Sigmoid colon (tissue), 7 donors: Measurements from ENCODE around the gene COL15A1. TPM values are rescaled to one million over a fixed set of nuclear protein-coding genes. Genes with fewer than 3 reads are reported as not detected.

Experiments
- DNase-seq: peaks from one replicate; pipeline ENCODE4 v3.0.0-alpha.2; 2019
- H3K27ac ChIP-seq, 4 donors: fragments of 200-600 bp; sonication (generic); one replicate each; pipeline ENCODE4 v1.5.1; 2016 to 2019; ENCODE audit warnings: mild to moderate bottlenecking in 1 of 4
- H3K27me3 ChIP-seq, 3 donors: fragments of 200-600 bp; sonication (generic); one replicate each; pipeline ENCODE4 v1.5.1; 2019; ENCODE audit warnings: mild to moderate bottlenecking in 1 of 3
- H3K36me3 ChIP-seq, 4 donors: fragments of 200-600 bp; sonication (generic); one replicate each; pipeline ENCODE4 v1.5.1; 2016 to 2019
- H3K4me1 ChIP-seq, 4 donors: fragments of 200-600 bp; sonication (generic); one replicate each; pipeline ENCODE4 v1.5.1; 2017 to 2019
- H3K4me3 ChIP-seq, 4 donors: fragments of 200-600 bp; sonication (generic); one replicate each; pipeline ENCODE4 v1.5.1; 2017 to 2019; ENCODE audit warnings: mild to moderate bottlenecking in 2 of 4, moderate library complexity in 1 of 4
- H3K9me3 ChIP-seq, 4 donors: fragments of 200-600 bp in 3 of 4; sonication (generic) in 3 of 4; one replicate each; pipeline versions ENCODE4 v1.5.1 to v1.6.1; 2013 to 2019
- EP300 ChIP-seq, 4 donors: sonication (generic); formaldehyde crosslinking; IDR thresholded peaks; one replicate each; pipeline ENCODE4 v1.6.1; 2017; ENCODE audit warnings: antibody characterized with exemption in 4 of 4
- POLR2A ChIP-seq, 2 donors: fragments of 450-650 bp; IDR thresholded peaks; one replicate each; pipeline ENCODE4 v1.6.1; 2016; ENCODE audit warnings: antibody characterized with exemption in 2 of 2, mild to moderate bottlenecking in 2 of 2, moderate library complexity in 2 of 2
- POLR2AphosphoS5 ChIP-seq, 4 donors: sonication (generic); formaldehyde crosslinking; IDR thresholded peaks; one replicate each; pipeline ENCODE4 v1.6.1; 2017; ENCODE audit warnings: antibody characterized with exemption in 4 of 4
- WGBS, 2 donors: extraction: QIAGEN DNeasy Blood & Tissue Kit; methylation state at CpG; one replicate each; pipeline ENCODE4 v1.1.7; 2013; 5-methylcytosine and 5-hydroxymethylcytosine counted together
- intact Hi-C: fragments of 100-400 bp; cut with DNase I; formaldehyde crosslinking; loops from one replicate; pipeline ENCODE4 v1.15.1; 2023
- polyA plus RNA-seq, 3 donors: library from polyadenylated mRNA; stranded (reverse); fragments of 200-250 nt; gene quantifications; one replicate each; pipeline ENCODE4 v1.2.3, GENCODE V29; 2013
- total RNA-seq, 4 donors: library from RNA; depleted of rRNA; stranded (reverse); fragments of >200 nt; gene quantifications; one replicate each; pipeline ENCODE4 v1.1.0, GENCODE V29; 2016
- TF ChIP-seq, protein P1 (sequence below), 4 experiments: fragments of 450-650 bp in 3 of 4; fragments of 200-600 bp in 1 of 4; IDR thresholded peaks; one replicate each; pipeline ENCODE4 v1.5.1; 2016 to 2019; ENCODE audit warnings: antibody characterized with exemption in 4 of 4, mild to moderate bottlenecking in 3 of 4, moderate library complexity in 2 of 4
- donor health status: healthy with polysubstance abuse.
- donor health status: Bipolar disorder and iron deficiency.
- donor health status: healthy.

Gene COL15A1
- total and polyA plus RNA-seq, 7 donors, result under 0.01 to 104 (median 21.4) TPM

DNA sequence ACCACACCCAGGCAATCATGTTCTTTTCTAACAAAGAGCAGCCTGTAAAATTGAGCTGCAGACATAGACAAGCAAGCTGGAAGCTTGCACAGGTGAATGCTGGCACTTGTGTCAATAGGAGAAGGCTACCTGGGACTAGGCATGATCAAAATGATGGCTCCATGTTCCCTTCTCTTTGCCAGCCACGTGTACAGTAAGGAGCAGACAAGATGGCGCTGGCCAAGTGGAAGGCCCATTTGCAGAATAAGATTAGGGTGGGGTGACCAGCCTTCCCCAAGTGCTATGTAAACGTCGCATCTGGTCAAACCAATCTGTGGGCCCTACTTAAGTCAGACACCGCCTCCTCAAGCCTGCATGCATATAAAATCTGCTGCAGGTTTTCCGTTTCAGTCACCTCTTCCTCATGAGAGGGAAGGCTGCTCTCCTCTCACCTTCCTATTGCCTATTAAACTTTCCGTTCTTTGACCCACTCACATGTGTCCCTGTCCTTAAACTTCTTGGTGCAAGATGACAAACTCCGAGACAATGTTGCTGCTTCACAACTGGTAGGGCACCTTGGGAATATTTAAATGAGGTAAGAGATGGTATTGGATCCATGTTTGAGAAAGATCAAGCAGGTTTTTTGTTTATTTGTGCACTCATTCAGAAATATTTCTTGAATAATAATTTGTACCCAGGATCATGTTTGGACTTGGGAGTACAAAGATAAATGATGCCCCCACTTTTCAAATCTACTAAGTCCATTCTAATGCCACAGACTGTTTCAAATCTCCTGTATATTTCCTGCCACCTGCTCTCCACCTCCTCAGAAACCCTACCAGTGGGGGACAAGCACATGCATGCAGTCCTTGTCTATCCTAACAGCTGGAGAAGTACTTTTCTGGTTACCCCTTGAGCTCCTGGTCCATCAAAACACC, 130.5 kb downstream of the COL15A1 start:
- Histone ChIP-seq H3K36me3 (peaks cover 0 to 9% (median 3%) of the 10 kb centered on the region in 4 donors), H3K9me3 (no peaks in the 10 kb centered on the region), H3K4me3 (no peak overlapping the region), H3K4me1 (peaks cover 0 to 12% (median 6%) of the 10 kb centered on the region in 4 donors), H3K27me3 (no peaks in the 10 kb centered on the region), H3K27ac (no peak overlapping the region)
- DNase-seq, result no peak
- intact Hi-C loops, result no loop called here
- WGBS, 2 donors, result 86 to 87% methylated on average over 8 of the region's 8 CpGs
- no peak for TF ChIP-seq EP300 (IDR thresholded peaks at IDR 0.05)
- TF ChIP-seq, protein P1, sequence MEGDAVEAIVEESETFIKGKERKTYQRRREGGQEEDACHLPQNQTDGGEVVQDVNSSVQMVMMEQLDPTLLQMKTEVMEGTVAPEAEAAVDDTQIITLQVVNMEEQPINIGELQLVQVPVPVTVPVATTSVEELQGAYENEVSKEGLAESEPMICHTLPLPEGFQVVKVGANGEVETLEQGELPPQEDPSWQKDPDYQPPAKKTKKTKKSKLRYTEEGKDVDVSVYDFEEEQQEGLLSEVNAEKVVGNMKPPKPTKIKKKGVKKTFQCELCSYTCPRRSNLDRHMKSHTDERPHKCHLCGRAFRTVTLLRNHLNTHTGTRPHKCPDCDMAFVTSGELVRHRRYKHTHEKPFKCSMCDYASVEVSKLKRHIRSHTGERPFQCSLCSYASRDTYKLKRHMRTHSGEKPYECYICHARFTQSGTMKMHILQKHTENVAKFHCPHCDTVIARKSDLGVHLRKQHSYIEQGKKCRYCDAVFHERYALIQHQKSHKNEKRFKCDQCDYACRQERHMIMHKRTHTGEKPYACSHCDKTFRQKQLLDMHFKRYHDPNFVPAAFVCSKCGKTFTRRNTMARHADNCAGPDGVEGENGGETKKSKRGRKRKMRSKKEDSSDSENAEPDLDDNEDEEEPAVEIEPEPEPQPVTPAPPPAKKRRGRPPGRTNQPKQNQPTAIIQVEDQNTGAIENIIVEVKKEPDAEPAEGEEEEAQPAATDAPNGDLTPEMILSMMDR (IDR thresholded peaks at IDR 0.05), result no peak
- no peak for TF ChIP-seq POLR2A (IDR thresholded peaks at IDR 0.05)
- TF ChIP-seq POLR2AphosphoS5 (IDR thresholded peaks at IDR 0.05), result no peak

DNA sequence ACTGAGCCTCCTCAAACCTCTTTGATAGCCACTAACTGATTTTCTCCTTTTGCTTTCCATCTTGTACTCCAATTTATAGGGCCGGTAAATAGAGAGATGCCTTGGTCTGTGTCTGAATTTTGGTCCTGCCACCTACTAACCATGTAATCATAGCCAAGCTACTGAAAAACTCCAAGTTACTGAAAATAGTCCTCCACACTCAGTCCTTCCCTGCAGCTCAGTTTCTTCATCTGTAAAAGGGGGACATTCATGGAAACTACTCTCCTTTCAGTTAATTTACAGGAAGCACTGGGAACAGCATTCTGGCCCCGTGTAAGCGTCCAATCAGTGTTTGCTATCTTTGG, 131.2 kb downstream of the COL15A1 start:
- H3K4me3 ChIP-seq, result no peak overlapping the region
- H3K27ac ChIP-seq, result no peak overlapping the region
- TF ChIP-seq POLR2AphosphoS5 (IDR thresholded peaks at IDR 0.05) (no peak), POLR2A (IDR thresholded peaks at IDR 0.05) (no peak), EP300 (IDR thresholded peaks at IDR 0.05) (no peak)
- TF ChIP-seq, protein P1 (IDR thresholded peaks at IDR 0.05), result no peak
- peaks cover 0 to 3% (median 0%) of the 10 kb centered on the region in 4 donors for H3K36me3 ChIP-seq
- H3K27me3 ChIP-seq, result no peaks in the 10 kb centered on the region
- WGBS, 2 donors, result 87 to 92% methylated on average over 3 of the region's 3 CpGs
- H3K9me3 ChIP-seq, result no peaks in the 10 kb centered on the region
- intact Hi-C loops, result no loop called here
- peaks cover 0 to 10% (median 6%) of the 10 kb centered on the region in 4 donors for H3K4me1 ChIP-seq
- no peak for DNase-seq

DNA sequence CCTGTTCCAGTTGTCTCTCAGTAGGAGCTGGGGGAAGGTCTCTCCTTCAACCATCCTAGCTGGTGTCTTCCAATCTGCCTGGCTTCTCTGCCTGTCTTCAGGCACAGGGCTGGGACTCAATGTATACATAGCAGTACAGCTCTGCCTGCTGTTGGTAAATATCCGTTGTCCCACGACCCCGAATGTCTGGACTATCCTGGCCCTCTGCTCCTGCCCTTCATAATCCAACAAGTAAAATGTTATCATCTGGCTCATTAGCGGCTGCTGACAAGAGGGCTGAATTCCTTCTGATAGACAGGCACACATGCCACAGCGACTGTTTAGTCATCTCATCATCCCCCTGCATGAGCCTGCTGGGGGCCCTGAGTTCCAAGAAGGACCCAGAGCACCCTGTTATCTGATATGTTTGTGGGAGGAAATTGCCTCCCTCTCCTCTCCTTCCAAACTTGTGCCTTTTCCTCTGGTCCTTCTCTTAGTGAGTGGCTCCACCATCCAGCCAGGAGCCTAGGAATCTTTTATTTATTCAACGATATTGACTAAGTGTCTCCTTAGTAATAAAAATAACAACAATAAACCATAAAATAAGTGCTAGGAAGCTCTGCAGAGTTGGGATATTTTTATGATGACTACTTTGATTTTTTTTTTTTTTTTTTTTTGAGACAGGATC, 131.7 kb downstream of the COL15A1 start:
- no peak for DNase-seq
- Histone ChIP-seq H3K27me3 (no peaks in the 10 kb centered on the region), H3K36me3 (peaks cover 0 to 3% (median 0%) of the 10 kb centered on the region in 4 donors), H3K9me3 (no peaks in the 10 kb centered on the region), H3K27ac (no peak overlapping the region), H3K4me1 (peaks cover 0 to 8% (median 5%) of the 10 kb centered on the region in 4 donors), H3K4me3 (no peak overlapping the region)
- 58 to 68% methylated on average over 6 of the region's 6 CpGs for WGBS, 2 donors
- intact Hi-C loops, result no loop called here
- TF ChIP-seq POLR2A (IDR thresholded peaks at IDR 0.05), result no peak
- no peak for TF ChIP-seq EP300 (IDR thresholded peaks at IDR 0.05)
- TF ChIP-seq, protein P1 (IDR thresholded peaks at IDR 0.05), result no peak
- TF ChIP-seq POLR2AphosphoS5 (IDR thresholded peaks at IDR 0.05), result no peak

DNA sequence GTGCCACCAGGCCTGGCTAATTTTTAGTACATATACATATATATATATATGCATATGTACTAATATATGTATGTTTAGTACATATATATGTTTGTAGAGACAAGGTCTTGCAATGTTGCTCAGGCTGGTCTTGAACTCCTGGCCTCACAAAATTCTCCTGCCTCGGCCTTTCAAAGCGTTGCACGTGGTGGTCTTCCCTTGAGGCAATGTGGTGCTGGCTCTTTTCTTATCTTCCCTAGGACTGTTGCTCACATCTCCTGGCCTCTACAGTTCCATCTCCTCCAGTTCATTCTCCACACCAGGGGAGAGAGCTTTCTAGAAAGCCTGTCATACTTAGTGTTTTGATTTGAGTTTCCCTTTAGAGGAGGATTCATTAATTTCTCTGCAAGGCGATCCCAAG, 132.3 kb downstream of the COL15A1 start:
- 93 to 94% methylated on average over 4 of the region's 4 CpGs for whole genome bisulfite sequencing, 2 donors
- TF ChIP-seq, protein P1 (IDR thresholded peaks at IDR 0.05), result no peak
- no peak for TF ChIP-seq POLR2A (IDR thresholded peaks at IDR 0.05)
- TF ChIP-seq POLR2AphosphoS5 (IDR thresholded peaks at IDR 0.05), result no peak
- no peak for TF ChIP-seq EP300 (IDR thresholded peaks at IDR 0.05)
- Histone ChIP-seq H3K36me3 (no peaks in the 10 kb centered on the region), H3K4me3 (no peak overlapping the region), H3K4me1 (peaks cover 0 to 8% (median 5%) of the 10 kb centered on the region in 4 donors), H3K27ac (no peak overlapping the region), H3K9me3 (no peaks in the 10 kb centered on the region), H3K27me3 (no peaks in the 10 kb centered on the region)
- intact Hi-C loops, result no loop called here
- peak; percentile 21 for DNase-seq
